GM12873 (cell line): ENCODE results near the gene KIAA0586.

Source experiments
- CTCF ChIP-seq: IDR thresholded peaks from 2 replicates; pipeline ENCODE4 v1.5.1; 2012; ENCODE audit warnings: low read depth, mild to moderate bottlenecking, moderate library complexity, low read length, control low read depth; ENCODE audit not compliant: insufficient read depth; ENCODE audit errors: missing control alignments

Gene KIAA0586

GRCh38 chr14:58466459-58466858 is 38.9 kb downstream of the KIAA0586 start:
- TF ChIP-seq CTCF, result no peak

- TF ChIP-seq CTCF, result no peak
These were observed 40.1 kb downstream of the KIAA0586 start for GRCh38 chr14:58467575-58467974.

- no peak for TF ChIP-seq CTCF
These were observed 41.8 kb downstream of the KIAA0586 start for GRCh38 chr14:58469309-58469708.

GRCh38 chr14:58476320-58476719 is 48.8 kb downstream of the KIAA0586 start:
- no peak for TF ChIP-seq CTCF

- TF ChIP-seq CTCF, result no peak
These were observed 50.1 kb downstream of the KIAA0586 start for GRCh38 chr14:58477653-58478052.

GRCh38 chr14:58479975-58480374 is 52.5 kb downstream of the KIAA0586 start:
- no peak for TF ChIP-seq CTCF

- no peak for TF ChIP-seq CTCF
These were observed 56.7 kb downstream of the KIAA0586 start for GRCh38 chr14:58484176-58484575.
